ENCODE results near the gene FAM168B.
A peak's percentile ranks its signal among the peaks of the same experiment; 100 is the strongest.
"Not testable (repeated sequence)": the region's sequence is repeated elsewhere in the genome, so short reads cannot be mapped to it uniquely, and the experiment has no call there.

The FAM168B gene

GRCh38 chr2:131093006-131093695 lies at the start of gene FAM168B:
FAM168B (minus strand) TSS chr2:131093460; CDS start chr2:131082646, 10,814 bp downstream.
- DNase-seq: peak; percentile 83

GRCh38 chr2:131142849-131143248 lies 49.6 kb upstream of the FAM168B start:
- no peak for DNase-seq

DNA sequence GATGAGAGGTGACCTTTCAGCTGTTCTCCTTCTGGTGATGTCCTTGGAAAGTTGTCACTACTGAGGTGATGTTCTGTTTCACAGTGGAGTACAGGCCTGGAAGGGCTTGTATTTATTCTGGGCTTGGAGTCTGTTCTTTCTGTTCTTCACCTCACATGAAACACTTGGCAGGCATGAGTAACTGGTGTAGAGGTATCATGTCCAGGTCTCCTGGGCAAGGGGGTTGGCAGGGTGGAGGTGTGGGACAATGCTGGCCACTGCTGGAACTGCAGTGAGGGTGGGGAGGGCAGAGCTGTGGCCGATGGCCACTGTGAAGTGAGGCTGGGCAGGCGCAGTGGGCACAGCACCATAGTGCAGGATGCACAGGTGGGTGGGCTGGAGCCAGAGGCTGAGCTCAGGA lies 47.3 kb upstream of the FAM168B start:
- no peak for DNase-seq

GRCh38 chr2:131132729-131133128 lies 39.5 kb upstream of the FAM168B start:
- no peak for DNase-seq

DNA sequence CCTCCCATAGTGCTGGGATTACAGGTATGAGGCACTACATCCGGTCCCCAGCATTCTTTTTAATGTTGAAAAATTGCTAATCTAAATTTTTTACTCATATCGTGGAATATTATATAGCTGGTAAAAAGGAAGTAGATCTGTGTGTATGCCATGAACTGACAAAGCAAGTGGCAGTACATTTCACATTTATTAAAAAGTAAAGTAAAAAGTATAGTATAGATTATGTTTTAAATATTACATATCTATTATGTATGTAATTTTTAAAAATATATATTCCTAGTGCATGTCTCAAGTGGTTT lies 37.0 kb upstream of the FAM168B start:
- DNase-seq: no peak

DNA sequence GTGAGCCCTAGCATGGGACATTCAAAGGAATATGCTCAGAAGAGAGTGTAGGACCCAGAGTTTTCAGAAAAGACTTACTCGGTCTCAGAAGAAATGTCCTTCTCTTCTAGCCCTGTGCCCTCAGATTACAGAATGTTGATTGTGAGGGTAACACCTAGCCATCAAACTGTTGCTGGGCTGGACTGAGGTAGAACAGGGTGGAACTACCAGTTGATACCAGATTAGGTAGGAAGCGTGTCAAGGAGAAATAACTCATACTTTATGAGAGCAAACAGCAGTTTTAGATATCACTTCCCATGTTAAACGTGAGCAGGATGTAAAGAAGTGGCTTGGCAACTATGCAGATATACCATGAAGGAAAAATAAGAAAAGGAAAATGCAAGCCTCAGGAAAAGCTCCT lies 34.7 kb upstream of the FAM168B start:
- DNase-seq: no peak

GRCh38 chr2:131127076-131127475 lies 33.8 kb upstream of the FAM168B start:
- no peak for DNase-seq

GRCh38 chr2:131126436-131126835 lies 33.2 kb upstream of the FAM168B start:
- no peak for DNase-seq

- DNase-seq: no peak
These were observed 32.0 kb upstream of the FAM168B start for GRCh38 chr2:131125195-131125757.

DNA sequence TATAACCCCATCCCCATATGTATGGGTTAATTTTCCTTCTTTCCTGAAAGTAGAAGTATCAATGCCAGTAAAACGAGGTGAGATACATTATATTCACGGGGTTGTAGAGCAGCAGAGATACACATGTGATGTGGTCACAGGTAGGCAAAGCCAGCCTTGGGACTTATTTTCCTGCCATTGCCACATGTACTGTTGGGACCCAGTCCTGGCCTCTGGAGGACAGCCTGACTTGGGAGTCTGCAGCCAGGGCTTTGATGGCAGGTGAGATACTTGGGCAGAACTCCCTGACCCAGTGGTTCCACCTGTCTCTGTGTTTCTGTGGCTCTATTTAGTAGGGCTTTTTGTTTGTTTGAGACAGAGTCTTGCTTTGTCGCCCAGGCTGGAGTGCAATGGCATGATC lies 29.9 kb upstream of the FAM168B start:
- no peak for DNase-seq

DNA sequence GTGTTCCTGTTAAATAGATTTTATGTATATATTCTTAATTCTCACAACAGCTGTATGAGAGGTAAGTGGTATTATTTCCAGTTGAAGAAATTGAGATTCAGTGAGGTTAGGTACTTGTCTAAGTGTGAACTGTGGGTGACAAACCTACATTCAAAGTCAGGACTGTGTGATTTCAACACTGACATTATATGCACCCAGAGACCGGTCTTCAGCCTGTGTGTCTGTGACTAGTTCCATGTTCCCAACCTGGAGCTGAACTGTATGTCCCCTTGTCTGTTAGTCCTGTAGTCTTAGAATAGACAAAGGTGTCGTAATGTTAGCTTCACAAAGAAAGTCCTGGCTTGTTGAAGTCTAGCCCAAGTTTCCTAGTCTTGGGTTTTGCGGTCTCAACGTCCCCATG lies 29.2 kb upstream of the FAM168B start:
- DNase-seq: no peak

DNA sequence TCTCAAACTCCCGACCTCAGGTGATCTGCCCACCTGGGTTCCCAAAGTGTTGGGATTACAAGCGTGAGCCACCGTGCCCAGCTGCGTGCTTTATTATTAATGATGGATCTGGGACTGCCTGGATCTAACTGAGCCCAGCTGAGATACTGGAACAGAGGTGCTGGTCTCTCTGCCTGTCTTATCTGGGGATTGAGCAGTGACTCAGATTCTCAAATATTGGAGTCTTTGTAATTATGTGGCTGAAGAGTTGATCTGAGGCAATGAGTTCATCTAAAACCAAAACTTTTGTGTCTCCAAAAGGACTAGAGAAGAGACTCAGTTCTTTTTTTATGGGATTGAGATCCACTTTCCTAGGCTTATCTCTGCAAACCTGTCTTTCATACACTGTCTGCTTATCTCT lies 28.2 kb upstream of the FAM168B start:
- no peak for DNase-seq

DNA sequence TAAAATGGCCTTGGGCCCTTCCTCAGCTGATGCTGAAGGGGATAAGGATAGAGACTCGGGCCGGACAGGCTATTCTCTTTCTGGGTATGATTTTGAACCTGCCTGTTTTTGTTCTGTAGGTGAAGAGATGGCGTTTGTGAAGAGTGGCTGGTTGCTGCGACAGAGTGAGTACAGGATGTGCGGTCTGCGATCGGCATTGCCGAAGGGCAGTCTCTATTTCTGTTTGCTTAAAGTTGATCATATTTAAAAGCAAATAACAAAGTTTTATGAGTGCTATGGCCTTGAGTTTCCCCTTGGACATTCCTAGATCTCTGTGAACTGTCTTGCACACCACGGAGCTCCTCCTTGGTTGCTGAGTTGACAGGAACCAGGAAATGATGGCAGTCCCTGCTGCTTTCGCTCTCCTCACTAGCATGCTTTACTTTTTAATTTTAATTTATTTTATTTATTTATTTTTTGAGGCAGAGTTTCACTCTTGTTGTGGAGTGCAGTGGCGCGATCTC lies 27.6 kb upstream of the FAM168B start:
- no peak for DNase-seq

DNA sequence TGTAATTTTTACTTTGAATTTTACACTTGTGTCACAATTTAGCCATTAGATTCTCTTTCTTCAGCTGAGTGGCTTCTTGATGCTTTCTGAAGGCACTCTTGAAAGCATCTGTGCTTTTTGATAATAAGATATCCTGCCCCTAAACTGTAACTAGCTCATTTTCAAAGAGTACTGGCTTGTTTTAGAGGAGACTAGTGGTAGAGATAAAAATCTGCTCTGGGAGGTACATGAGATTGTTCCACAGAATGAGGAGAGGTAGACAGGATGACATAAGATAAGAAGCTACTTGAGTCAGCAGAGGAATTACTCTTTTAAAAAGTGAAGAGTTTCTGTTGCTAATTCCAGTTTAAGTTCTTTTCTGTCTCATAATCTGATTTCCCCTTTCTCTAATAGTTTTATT lies 22.5 kb upstream of the FAM168B start:
- DNase-seq: no peak

DNA sequence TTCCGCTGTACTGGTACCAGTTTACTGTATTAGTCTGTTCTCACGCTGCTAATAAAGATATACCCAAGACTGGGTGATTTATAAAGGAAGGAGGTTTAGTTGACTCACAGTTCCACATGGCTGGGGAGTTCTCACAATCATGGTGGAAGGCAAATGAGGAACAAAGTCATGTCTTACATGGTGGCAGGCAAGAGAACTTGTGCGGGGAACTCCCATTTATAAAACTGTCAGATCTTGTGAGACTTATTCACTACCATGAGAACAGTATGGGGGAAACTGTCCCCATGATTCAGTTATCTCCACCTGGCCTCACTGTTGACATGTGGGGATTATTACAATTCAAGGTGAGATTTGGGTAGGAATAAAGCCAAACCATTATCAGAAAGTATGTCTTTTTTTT lies 21.7 kb upstream of the FAM168B start:
- not testable (repeated sequence) for DNase-seq

- no peak for DNase-seq
These were observed 20.4 kb upstream of the FAM168B start for GRCh38 chr2:131113566-131114227.

GRCh38 chr2:131112529-131112928 lies 19.3 kb upstream of the FAM168B start:
- DNase-seq: no peak

- DNase-seq: peak; percentile 29
These were observed 12.9 kb upstream of the FAM168B start for GRCh38 chr2:131105950-131106801.

DNA sequence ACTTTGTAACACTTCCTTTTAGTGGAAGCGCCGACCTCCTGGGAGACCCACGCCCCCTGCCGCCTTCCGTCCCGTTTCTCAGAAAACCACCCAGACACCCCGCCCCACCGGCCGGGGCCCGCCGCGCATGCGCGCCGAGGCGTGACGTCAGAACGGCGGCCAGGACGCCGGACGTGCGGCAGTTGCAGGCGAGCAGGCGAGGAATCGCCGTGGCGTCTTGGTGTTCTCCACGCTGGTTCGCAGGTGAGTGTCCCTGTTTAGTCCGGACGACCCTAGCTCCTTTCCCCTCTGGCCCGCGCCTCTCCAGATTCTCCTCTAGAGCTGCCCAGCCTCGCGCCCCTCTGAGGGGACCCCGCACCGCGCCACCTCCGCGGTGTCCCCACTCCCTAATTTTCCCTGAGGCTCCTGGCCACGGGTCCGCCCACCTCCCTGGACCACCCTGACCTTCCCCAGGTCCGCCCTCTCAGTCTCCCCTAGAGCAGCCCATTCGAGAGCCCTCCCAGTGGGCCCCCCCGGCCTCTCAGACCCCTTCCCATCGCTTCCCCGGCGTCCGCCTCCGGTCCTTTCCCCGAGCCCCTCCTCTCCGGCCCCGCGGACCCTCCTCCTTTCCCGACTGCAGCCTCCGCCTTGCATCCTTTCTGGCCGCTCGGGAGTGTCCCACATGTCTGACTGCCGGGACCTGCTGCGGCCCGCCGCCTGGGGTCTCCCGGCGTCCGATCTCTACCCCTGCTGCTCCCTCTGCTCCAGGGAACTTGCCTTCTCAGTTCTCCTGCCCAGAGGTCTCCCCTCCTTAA lies 12.1 kb upstream of the FAM168B start, which contains the start of gene PLEKHB2:
PLEKHB2 (plus strand) TSS at position 181 of the 794 bp plus-strand sequence. CDS start 15,606 bp downstream, outside the sequence.
- peak; percentile 79 for DNase-seq

DNA sequence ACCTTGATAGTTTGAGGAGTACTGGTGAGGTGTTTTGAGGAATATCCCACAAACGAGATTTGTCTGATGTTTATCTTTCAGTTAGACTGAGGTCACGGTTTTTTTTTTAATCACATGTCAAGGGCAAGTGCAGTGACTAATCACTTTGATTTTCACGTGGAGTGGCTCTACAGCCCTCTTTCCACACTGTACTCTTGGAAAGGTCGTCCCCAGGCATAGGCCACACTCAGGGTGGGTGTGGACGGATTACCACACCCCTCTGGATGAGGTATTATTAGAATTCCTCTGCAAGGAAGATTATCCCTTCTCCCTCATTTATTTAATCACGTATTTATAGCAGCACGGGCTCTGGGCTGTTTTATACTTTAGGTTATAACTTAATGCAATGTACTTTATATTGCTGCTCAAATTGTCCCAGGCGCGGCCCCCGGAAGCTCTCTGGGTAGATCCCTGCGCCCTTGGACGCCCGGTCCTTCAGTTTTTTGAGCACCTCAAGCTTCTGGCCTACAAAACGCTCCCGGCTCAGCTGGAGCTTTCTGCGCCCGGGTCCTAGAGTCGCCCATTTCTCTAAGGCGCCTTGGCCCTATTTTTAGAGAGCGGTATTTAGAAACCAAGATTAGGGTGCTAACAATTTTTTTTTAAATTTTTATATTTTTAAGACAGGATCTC lies 11.4 kb upstream of the FAM168B start:
- DNase-seq: peak; percentile 79

- no peak for DNase-seq
These were observed 9.9 kb upstream of the FAM168B start for GRCh38 chr2:131103165-131103564.
